WTC11 (cell line): ENCODE results near the gene SLC39A13.

ENCODE experiments used
- CTCF ChIP-seq: fragments of 200-600 bp; IDR thresholded peaks from 2 replicates; pipeline ENCODE4 v1.8.0; 2022; ENCODE audit warnings: antibody characterized with exemption
- TF ChIP-seq, protein P1 (sequence below): fragments of 250-450 bp; sonication (Bioruptor Pico); conservative IDR thresholded peaks from 2 replicates; pipeline ENCODE4 v1.9.0; 2021; ENCODE audit warnings: mild to moderate bottlenecking

DNA sequence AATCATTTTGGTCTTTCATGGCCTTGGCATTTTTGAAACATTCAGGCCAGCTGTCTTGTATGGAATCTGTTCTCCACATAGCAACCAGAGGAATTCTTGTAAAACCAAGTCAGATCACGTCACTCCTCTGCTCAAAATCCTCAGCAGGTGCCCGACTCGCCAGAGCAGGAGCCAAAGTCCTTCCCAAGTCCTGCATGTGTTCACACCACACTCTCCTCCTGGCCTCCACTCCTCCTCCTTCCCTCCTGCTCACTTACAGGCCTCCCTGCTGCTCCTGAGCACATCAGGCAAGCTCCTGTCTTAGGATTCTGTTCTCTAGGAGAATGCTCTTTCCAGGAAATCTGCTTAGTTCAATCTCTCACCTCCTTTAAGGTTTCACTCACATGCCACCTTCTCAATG lies 24.8 kb downstream of the SLC39A13 start:
- no peak for TF ChIP-seq CTCF
- TF ChIP-seq, protein P1, sequence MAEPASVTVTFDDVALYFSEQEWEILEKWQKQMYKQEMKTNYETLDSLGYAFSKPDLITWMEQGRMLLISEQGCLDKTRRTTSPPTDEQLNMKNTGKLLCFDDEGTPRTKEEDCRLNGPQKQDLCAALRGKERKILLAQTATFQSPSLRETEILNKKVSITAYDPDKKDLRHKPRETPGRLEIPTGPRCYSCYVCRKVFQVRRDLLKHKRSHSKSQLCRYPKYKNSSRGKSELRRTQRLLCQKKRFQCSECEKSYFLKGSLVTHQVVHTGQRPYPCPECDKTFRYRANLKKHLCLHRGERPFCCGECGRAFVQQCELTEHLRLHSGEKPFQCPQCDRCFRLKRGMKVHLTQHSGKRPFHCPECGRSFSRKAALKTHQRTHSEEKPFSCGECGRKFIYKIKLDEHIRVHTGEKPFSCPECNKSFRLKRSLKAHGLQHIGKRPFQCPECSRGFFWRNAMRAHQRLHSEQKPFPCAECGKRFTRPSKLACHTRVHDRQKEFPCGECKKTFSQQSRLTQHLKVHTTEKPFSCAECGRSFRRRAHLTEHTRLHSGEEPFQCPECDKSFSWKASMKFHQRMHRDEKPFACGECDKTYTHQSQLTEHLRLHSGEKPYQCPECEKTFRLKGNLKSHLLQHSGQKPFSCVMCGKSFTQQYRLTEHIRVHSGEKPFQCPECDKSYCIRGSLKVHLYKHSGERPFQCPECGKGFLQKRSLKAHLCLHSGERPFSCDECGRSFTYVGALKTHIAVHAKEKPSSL (CRISPR knock-in tag), result no peak
